PC-3 (cell line): ENCODE data around the gene DNAH9.

Experiments used
- EZH2 ChIP-seq: fragments of 300-600 bp; sonication (generic); IDR thresholded peaks from one replicate; pipeline ENCODE4 v1.6.1; 2017; ENCODE audit warnings: antibody characterized with exemption, mild to moderate bottlenecking, low read length; ENCODE audit not compliant: unreplicated experiment
- TF ChIP-seq, protein P1 (sequence below): fragments of 300-600 bp; sonication (generic); conservative IDR thresholded peaks from 2 replicates; pipeline ENCODE4 v1.5.1; 2017; ENCODE audit warnings: antibody characterized with exemption, low read depth, mild to moderate bottlenecking, low read length

DNA sequence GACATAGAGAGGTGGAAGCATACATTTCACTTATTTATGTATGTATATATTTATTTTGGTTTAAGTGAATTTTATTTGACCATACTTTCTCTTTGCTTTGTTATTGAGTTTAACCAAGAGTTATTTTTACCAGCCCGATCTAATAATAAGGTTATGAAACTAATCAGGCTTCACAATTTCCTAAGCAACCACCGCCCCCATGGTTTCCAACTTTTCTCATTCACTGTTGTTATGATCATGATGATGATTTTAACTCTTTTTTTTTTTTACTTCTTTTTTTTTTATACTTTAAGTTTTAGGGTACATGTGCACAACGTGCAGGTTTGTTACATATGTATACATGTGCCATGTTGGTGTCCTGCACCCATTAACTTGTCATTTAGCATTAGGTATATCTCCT, 30.6 kb downstream of the DNAH9 start:
- TF ChIP-seq, protein P1, sequence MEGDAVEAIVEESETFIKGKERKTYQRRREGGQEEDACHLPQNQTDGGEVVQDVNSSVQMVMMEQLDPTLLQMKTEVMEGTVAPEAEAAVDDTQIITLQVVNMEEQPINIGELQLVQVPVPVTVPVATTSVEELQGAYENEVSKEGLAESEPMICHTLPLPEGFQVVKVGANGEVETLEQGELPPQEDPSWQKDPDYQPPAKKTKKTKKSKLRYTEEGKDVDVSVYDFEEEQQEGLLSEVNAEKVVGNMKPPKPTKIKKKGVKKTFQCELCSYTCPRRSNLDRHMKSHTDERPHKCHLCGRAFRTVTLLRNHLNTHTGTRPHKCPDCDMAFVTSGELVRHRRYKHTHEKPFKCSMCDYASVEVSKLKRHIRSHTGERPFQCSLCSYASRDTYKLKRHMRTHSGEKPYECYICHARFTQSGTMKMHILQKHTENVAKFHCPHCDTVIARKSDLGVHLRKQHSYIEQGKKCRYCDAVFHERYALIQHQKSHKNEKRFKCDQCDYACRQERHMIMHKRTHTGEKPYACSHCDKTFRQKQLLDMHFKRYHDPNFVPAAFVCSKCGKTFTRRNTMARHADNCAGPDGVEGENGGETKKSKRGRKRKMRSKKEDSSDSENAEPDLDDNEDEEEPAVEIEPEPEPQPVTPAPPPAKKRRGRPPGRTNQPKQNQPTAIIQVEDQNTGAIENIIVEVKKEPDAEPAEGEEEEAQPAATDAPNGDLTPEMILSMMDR = no peak
- no peak for TF ChIP-seq EZH2
